ENCODE measurements around the gene CRADD. TPM values are rescaled to one million over a fixed set of nuclear protein-coding genes. Genes with fewer than 3 reads are reported as not detected.

Gene CRADD
- total RNA-seq, 1 experiment from 2014 or later = 10.1 TPM

DNA sequence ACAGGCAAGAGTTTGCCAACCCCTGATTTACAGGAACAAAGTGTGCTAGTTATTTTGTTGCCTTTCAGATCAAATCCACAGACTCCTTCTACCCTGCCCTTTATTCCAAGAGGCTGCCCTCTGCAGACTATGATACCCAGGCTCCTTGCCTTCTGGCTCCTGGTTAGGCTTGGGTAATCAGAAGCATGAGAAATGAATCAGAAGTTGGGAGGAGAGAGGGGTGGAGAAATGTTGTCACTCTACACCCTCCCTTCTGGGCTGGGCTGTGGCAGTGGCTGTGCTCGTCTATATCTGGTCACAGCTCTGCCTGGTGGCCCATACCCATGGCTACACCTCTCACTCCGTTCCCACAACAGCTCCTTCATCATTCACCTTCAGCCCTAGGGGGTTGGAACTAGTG, 266.6 kb downstream of the CRADD start:
- TF ChIP-seq, protein P1, sequence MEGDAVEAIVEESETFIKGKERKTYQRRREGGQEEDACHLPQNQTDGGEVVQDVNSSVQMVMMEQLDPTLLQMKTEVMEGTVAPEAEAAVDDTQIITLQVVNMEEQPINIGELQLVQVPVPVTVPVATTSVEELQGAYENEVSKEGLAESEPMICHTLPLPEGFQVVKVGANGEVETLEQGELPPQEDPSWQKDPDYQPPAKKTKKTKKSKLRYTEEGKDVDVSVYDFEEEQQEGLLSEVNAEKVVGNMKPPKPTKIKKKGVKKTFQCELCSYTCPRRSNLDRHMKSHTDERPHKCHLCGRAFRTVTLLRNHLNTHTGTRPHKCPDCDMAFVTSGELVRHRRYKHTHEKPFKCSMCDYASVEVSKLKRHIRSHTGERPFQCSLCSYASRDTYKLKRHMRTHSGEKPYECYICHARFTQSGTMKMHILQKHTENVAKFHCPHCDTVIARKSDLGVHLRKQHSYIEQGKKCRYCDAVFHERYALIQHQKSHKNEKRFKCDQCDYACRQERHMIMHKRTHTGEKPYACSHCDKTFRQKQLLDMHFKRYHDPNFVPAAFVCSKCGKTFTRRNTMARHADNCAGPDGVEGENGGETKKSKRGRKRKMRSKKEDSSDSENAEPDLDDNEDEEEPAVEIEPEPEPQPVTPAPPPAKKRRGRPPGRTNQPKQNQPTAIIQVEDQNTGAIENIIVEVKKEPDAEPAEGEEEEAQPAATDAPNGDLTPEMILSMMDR (IDR thresholded peaks at IDR 0.05; ENCODE audit: unreplicated experiment) = no peak
- no peaks in the 10 kb centered on the region for H3K36me3 Mint-ChIP-seq (ENCODE audit: insufficient read depth, unreplicated experiment)
- CTCF ChIA-PET = no interaction called here
- H3K27ac Mint-ChIP-seq (ENCODE audit: unreplicated experiment) = no peak overlapping the region
- intact Hi-C loops (cut with micrococcal nuclease; ENCODE audit: unreplicated experiment) = no loop called here
- H3K27me3 Mint-ChIP-seq (ENCODE audit: unreplicated experiment) = peaks cover 13% of the 10 kb centered on the region
- no peak for DNase-seq
- H3K9me3 Mint-ChIP-seq (ENCODE audit: low read depth, unreplicated experiment) = no peaks in the 10 kb centered on the region
- H3K4me1 Mint-ChIP-seq (ENCODE audit: low read depth, unreplicated experiment) = no peaks in the 10 kb centered on the region
- H3K4me3 Mint-ChIP-seq (ENCODE audit: low read depth, unreplicated experiment) = no peak overlapping the region
- no TSS peak for BruUV-seq (replicated peaks)

DNA sequence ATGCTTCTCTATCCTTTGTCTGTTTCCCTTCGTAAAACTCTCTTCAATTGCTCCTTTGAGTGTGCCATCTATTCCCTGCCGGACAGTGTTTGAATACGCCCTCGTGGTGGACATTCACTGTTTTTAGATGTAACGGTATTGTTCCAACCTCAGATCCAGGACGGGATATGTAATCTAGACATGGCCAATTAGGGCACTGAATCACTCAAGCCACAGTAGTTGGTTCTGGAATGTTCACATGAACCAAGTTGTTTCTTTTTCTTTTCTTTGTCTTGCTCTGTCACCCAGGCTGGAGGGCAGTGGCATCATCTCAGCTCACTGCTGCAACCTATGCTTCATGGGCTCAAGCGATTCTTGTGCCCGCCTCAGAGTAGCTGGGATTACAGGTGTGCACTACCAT, 267.0 kb downstream of the CRADD start:
- Mint-ChIP-seq H3K9me3 (ENCODE audit: low read depth, unreplicated experiment) (no peaks in the 10 kb centered on the region), H3K4me3 (ENCODE audit: low read depth, unreplicated experiment) (no peak overlapping the region), H3K36me3 (ENCODE audit: insufficient read depth, unreplicated experiment) (no peaks in the 10 kb centered on the region), H3K27ac (ENCODE audit: unreplicated experiment) (no peak overlapping the region), H3K4me1 (ENCODE audit: low read depth, unreplicated experiment) (no peaks in the 10 kb centered on the region), H3K27me3 (ENCODE audit: unreplicated experiment) (peaks cover 13% of the 10 kb centered on the region)
- no TSS peak for BruUV-seq (replicated peaks)
- CTCF ChIA-PET = no interaction called here
- TF ChIP-seq, protein P1 (IDR thresholded peaks at IDR 0.05; ENCODE audit: unreplicated experiment) = no peak
- no peak for DNase-seq
- intact Hi-C loops (cut with micrococcal nuclease; ENCODE audit: unreplicated experiment) = no loop called here

Other genes with a start within 250 kb of the CRADD start
- 148 and 159 TPM in 2 replicates for gene UBE2N, start 235.4 kb upstream of the CRADD start, total RNA-seq (2022)
- 88.3 and 94.9 TPM in 2 replicates for gene MRPL42, start 209.9 kb upstream of the CRADD start, total RNA-seq (2022)
- 4.2 and 4.6 TPM in 2 replicates for gene SOCS2, start 104.7 kb upstream of the CRADD start, total RNA-seq (2022)